ENCODE results near the gene TMEM174. TPM values are rescaled to one million over a fixed set of nuclear protein-coding genes. Genes with fewer than 3 reads are reported as not detected.

The TMEM174 gene
- total RNA-seq, 4 donors from 2014 or later, result not detected

GRCh38 chr5:73183000-73183399 is 10.0 kb downstream of the TMEM174 start:
- no peak for TF ChIP-seq POLR2A (IDR thresholded peaks at IDR 0.05)
- TF ChIP-seq, protein P1, sequence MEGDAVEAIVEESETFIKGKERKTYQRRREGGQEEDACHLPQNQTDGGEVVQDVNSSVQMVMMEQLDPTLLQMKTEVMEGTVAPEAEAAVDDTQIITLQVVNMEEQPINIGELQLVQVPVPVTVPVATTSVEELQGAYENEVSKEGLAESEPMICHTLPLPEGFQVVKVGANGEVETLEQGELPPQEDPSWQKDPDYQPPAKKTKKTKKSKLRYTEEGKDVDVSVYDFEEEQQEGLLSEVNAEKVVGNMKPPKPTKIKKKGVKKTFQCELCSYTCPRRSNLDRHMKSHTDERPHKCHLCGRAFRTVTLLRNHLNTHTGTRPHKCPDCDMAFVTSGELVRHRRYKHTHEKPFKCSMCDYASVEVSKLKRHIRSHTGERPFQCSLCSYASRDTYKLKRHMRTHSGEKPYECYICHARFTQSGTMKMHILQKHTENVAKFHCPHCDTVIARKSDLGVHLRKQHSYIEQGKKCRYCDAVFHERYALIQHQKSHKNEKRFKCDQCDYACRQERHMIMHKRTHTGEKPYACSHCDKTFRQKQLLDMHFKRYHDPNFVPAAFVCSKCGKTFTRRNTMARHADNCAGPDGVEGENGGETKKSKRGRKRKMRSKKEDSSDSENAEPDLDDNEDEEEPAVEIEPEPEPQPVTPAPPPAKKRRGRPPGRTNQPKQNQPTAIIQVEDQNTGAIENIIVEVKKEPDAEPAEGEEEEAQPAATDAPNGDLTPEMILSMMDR (IDR thresholded peaks at IDR 0.05), result no peak
- Histone ChIP-seq H3K9me3 (no peaks in the 10 kb centered on the region), H3K27me3 (no peaks in the 10 kb centered on the region), H3K4me1 (no peaks in the 10 kb centered on the region), H3K36me3 (no peaks in the 10 kb centered on the region), H3K27ac (no peak overlapping the region), H3K4me3 (no peak overlapping the region)
- no peak for DNase-seq
- intact Hi-C loops (cut with DNase I; ENCODE audit: low total_unique reads), result no loop called here

GRCh38 chr5:73183481-73183891 is 10.5 kb downstream of the TMEM174 start:
- DNase-seq, result no peak

DNA sequence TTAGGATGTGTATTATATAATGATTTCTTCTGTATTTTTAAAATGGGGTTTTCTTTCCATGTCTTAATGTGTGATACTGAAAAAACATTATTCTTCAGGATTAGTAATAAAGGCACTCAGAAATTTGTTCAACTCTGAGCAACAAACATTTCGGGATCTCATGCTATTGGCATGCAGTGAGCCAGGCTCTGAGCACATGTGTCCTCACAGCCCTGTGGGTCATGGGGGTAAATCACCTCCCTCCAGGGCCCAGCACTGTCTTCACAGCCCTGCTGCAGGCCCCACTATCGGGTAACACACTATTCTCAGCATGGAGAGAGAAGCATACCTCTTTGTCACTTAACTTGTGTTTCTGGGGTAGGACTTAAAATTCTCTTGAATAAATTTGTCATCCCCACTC is 14.0 kb downstream of the TMEM174 start:
- no peak overlapping the region for H3K27ac ChIP-seq
- H3K27me3 ChIP-seq, result no peaks in the 10 kb centered on the region
- TF ChIP-seq, protein P1 (IDR thresholded peaks at IDR 0.05), result no peak
- no peak for TF ChIP-seq POLR2A (IDR thresholded peaks at IDR 0.05)
- no peak for DNase-seq
- intact Hi-C loops (cut with DNase I; ENCODE audit: low total_unique reads), result no loop called here
- no peaks in the 10 kb centered on the region for H3K9me3 ChIP-seq
- no peaks in the 10 kb centered on the region for H3K4me1 ChIP-seq
- H3K4me3 ChIP-seq, result no peak overlapping the region
- no peaks in the 10 kb centered on the region for H3K36me3 ChIP-seq

More at GRCh38 chr5:73183481-73183891, 10.5 kb downstream of the TMEM174 start:
- Histone ChIP-seq H3K4me1 (no peaks in the 10 kb centered on the region), H3K27ac (no peak overlapping the region), H3K36me3 (no peaks in the 10 kb centered on the region), H3K4me3 (no peak overlapping the region), H3K27me3 (no peaks in the 10 kb centered on the region), H3K9me3 (no peaks in the 10 kb centered on the region)
- no peak for TF ChIP-seq POLR2A (IDR thresholded peaks at IDR 0.05)
- TF ChIP-seq, protein P1 (IDR thresholded peaks at IDR 0.05), result no peak
- intact Hi-C loops (cut with DNase I; ENCODE audit: low total_unique reads), result no loop called here

DNA sequence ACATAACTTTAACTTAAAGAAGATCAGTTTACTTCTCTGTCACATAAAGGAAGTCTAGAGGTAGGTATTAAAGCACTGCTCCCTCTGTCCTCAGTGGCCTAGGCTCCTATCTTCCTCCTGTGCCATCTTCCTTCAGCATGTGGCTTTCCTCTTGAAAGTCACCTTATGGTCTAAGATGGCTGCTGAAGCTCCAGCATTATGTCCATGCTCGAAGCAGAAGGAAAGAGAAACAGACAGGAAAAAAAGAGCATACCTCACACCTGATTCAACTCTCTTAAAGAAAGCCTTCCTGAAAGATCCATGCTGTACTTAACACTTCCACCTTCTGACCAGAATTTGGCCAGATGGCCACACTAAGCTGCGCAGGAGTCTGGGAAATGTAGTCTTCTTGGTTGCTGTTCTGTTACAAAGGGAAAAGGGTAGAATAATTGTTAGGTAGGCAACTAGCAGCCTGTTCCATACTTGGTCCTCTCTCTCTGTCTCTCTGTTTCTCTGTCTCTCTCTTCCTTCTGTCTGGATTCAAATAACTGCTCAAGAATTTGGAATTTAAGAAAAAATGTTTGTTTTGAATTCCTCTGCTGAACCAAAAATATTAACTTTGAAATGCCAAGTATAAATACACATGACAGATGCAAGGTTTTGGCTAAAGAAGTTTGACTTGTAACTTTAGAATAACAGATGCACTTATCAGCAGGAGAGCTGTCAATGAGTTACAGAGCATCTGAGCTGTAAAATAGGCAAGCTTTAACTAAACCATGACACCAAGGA is 16.0 kb downstream of the TMEM174 start:
- TF ChIP-seq, protein P1 (IDR thresholded peaks at IDR 0.05), result no peak
- TF ChIP-seq POLR2A (IDR thresholded peaks at IDR 0.05), result no peak
- Histone ChIP-seq H3K36me3 (no peaks in the 10 kb centered on the region), H3K27ac (no peak overlapping the region), H3K27me3 (no peaks in the 10 kb centered on the region), H3K9me3 (no peaks in the 10 kb centered on the region), H3K4me3 (no peak overlapping the region), H3K4me1 (no peaks in the 10 kb centered on the region)
- no peak for DNase-seq
- intact Hi-C loops (cut with DNase I; ENCODE audit: low total_unique reads), result no loop called here

DNA sequence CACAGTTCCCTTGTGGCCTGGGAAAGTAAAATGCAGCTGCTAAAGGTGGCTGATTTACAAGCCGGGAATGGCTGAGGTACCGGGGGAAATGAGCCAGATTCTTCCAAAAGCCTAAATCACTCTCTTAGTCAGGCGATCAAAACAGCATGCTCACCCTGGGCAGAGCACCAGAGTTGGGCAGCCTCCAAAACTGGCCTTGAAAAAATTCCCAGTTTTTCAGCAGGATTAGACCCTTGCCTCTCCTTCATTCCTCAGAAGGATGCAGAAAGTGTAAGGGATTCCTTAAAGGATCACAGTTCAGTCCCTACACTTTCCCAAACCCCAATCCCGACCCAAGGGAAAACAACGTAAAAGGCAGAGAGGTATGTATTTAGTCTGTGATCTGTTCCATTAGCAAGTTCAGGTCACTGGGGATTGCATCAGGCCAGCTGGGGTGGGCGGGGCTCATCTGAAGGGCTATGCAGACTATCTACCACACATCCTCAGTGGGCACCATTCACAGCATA is 16.9 kb downstream of the TMEM174 start:
- Histone ChIP-seq H3K9me3 (no peaks in the 10 kb centered on the region), H3K27me3 (no peaks in the 10 kb centered on the region), H3K36me3 (no peaks in the 10 kb centered on the region), H3K27ac (no peak overlapping the region), H3K4me1 (no peaks in the 10 kb centered on the region), H3K4me3 (no peak overlapping the region)
- intact Hi-C loops (cut with DNase I; ENCODE audit: low total_unique reads), result no loop called here
- DNase-seq, result peak in 1 of 2 donors; percentile 23
- TF ChIP-seq, protein P1 (IDR thresholded peaks at IDR 0.05), result no peak
